Activated CD8-positive, alpha-beta memory T cell treated with anti-CD3 and anti-CD28 coated beads for 48 hours (primary cell): ENCODE results near the gene CPTP.
"Not testable (repeated sequence)": the region's sequence is repeated elsewhere in the genome, so short reads cannot be mapped to it uniquely, and the experiment has no call there.

ENCODE experiments used
- DNase-seq, 3 experiments: peaks; one replicate each; pipeline ENCODE4 v3.0.0-alpha.2; 2020; ENCODE audit warnings: low read depth in 2 of 3, low spot score in 2 of 3

The CPTP gene

DNA sequence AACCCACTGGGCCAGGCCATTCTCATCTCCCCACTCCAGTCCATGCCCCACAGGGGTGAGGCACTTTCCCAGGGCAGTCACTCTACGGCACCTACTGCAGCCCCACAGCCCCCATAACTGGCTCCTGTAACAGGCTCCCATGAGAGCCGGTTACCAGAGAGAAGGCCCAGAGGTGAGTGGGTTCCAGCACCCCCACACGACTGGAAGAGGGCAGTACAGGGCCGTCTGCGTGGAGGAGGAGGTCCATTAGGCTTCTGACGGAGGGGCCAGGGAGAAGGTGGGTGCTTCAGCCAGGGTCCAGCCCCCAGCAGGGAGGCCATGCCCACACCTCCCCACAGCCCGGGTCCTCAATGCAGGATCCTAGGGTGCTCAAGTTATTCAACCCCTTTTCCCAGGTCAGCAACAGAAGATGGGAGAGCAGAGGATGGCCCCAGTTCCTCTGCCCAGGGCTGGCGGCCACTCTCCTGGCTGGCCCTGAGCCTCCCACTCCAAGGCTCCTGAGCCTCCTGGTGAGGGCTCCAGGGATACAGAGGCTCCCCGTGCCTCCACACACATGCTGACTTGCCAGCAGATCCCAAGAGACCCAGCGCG is 18.4 kb upstream of the CPTP start:
- DNase-seq: peak in 1 of 3 experiments; percentile 18

DNA sequence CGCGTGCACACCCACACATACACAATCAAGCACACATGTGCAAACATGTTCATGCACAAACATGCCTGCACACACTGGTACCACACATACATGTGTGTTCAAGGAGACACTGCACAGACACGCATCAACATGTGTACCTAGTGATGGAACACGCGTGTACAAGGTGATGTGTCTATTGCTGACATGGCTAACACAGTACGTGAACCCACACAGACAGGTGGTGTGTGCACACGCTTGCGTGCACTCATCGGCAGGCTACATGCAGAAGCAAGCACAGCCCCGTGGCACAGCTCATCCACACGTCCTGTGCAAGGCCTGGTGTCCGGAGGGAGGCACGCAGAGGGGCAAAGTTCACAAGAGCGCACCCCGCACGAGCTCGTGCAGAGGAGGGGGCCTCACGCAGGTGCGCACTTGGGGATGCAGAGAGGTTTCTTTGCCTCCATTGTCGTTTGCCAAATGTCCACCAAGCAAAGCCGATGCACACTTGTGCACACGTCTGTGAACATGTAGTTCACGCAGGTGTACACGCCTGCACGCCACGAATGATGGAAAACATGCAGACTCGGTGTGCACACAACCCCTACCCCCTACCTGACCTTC is 17.8 kb upstream of the CPTP start:
- DNase-seq: no peak

DNA sequence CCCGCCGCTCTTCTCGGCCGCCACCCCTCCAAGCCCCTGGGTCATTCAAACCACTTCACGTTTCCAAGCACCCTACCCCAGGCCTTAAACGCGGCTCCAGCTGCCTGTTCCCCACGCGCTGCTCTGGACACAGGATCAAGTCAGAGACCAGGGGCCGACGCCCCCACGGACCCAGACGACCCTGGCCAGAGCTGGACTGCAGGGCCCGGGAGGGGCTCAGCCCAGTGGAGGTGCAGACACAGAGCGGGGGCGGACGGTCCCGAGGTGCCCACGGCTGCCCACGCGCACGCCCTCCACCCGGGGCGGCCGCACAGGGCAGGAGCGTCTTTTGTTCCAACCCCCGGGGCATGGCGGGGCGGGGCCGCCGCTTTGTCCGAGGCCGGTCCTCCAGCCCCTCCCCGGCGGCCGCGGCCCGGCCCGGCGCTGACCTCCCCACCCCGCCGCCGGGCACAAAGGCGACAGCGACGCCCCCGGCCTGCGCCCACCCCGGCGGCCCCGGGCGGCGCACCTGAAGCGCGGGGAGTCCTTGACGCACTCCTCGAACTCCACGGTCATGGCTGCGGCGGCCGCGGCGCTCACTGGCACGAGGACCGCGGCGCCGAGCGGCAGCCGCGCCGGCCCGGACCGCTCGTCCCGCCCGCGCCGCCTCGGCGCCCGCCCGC is 17.2 kb upstream of the CPTP start:
- no peak for DNase-seq

DNA sequence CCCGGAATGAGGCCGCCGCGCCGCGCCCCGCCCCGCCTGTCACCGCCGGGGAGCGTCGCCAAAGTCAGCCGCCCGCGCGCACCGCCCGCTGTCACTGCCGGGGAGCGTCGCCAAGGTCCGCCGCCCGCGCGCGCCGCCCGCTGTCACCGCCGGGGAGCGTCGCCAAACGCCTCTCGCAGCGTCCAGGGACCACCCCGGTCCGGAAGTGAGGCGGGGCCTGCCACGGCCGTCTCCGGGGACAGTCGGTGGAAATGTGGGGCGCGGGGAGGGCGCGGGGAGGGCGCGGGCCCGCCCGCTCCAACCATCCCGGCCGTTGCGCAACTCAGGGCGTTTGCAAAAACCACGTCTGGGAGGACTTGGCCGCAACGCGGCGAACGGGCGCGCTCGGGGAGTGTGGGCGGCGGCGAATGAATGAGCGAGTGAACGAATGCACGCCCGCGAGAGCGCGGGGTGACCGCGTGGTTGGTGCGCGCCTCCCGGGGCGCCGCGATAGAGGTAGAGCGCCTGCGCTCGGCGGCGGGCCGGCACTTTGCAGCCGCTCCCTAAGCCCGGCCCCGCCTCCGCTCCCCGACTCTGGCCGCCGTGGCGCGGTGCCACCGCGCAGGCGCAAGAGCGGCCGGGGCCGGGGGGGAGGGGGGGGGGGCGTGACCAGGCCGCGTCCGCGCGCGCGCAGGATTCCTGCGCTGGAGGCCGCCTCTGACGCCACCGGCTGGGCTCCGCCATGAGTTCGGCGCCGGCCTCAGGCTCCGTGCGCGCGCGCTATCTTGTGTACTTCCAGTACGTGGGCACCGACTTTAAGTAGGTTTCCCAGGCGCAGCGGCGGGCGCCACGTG is 16.5 kb upstream of the CPTP start, which contains the start of the genes ACAP3 and PUSL1:
TSS of gene ACAP3 (minus strand) at position 8 of the 833 bp plus-strand sequence. CDS start 115 bp downstream, outside the sequence.
TSS of gene PUSL1 (plus strand) at position 675 of the 833 bp plus-strand sequence. CDS start at position 722, 47 bp downstream.
- DNase-seq: peak; percentile 68 to 86 (median 81)

DNA sequence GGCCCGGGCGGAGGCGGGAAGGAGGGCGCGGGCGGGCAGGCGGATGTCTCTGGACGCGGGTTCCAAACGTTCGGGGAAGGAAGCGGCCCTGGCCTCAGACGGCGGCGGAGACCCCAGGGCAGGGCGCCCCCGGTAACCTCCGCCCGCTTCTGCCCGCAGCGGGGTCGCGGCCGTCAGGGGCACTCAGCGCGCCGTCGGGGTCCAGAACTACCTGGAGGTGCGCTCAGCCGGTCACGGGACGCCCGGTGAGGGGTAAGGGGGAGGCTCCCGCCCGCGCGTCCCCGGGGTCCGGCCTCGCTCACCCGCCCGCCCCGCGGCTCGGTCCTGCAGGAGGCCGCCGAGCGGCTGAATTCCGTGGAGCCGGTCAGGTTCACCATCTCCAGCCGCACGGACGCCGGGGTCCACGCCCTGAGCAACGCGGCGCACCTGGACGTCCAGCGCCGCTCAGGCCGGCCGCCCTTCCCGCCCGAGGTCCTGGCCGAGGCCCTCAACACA is 15.8 kb upstream of the CPTP start:
- DNase-seq: no peak

DNA sequence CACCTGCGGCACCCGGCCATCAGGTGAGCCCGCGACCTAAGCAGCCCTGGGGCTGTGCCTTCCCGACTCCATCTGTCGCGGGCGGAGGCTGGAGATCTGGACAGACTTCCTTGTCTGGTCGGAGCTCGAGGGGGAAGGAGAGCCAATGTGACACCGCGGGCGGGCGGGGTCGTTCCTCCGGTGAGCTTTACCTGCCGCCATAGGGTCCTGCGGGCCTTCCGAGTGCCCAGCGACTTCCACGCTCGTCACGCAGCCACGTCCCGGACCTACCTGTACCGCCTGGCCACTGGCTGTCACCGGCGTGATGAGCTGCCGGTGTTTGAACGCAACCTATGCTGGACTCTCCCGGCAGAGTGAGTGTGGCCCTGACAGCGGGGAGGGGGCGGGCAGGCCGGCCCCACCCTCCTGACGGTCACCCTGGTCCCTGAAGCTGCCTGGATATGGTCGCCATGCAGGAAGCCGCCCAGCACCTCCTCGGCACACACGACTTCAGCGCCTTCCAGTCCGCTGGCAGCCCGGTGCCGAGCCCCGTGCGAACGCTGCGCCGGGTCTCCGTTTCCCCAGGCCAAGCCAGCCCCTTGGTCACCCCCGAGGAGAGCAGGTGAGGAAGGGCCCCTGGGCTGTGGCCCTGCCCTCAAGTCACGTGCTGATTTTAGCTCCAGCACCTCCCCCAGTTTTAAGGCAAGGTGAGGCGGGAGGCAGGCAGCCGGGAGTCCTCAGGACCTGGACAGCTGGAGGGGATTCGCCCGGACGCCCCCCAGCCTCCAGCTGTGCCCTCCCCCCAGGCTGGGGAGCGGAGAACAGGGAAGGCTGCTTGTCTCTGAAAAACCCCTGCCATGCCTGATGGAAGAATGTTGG is 15.1 kb upstream of the CPTP start:
- no peak for DNase-seq

DNA sequence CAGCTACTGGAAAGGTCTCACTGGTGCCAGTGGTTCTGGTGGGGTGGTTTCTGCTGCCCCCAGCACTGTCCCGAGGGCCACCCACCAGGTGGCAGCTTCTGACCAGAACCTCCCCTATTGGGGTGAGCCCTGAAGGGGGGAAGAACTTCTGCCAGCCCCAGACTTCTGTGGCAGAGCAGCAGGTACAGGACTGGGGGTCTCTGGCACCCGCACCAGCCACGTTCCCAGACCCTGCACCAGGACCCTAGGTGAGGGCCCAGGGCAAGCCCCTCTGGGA is 14.6 kb upstream of the CPTP start:
- no peak for DNase-seq

DNA sequence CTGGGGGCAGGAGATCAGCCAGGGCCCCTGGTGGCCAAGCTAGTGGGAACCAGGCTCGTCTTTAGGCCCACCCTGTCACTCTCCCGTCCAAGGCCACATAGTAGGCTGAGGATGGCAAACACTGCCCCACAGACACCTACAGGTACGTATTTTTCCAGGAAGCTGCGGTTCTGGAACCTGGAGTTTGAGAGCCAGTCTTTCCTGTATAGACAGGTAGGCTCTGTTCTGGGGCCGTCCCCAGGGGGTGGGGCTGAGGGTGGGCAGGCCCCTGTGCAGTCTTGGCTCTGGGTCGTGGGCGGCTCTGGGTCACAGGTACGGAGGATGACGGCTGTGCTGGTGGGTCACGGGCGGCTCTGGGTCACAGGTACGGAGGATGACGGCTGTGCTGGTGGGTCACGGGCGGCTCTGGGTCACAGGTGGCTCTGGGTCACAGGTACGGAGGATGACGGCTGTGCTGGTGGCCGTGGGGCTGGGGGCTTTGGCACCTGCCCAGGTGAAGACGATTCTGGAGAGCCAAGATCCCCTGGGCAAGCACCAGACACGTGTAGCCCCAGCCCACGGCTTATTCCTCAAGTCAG is 14.0 kb upstream of the CPTP start:
- no peak for DNase-seq

DNA sequence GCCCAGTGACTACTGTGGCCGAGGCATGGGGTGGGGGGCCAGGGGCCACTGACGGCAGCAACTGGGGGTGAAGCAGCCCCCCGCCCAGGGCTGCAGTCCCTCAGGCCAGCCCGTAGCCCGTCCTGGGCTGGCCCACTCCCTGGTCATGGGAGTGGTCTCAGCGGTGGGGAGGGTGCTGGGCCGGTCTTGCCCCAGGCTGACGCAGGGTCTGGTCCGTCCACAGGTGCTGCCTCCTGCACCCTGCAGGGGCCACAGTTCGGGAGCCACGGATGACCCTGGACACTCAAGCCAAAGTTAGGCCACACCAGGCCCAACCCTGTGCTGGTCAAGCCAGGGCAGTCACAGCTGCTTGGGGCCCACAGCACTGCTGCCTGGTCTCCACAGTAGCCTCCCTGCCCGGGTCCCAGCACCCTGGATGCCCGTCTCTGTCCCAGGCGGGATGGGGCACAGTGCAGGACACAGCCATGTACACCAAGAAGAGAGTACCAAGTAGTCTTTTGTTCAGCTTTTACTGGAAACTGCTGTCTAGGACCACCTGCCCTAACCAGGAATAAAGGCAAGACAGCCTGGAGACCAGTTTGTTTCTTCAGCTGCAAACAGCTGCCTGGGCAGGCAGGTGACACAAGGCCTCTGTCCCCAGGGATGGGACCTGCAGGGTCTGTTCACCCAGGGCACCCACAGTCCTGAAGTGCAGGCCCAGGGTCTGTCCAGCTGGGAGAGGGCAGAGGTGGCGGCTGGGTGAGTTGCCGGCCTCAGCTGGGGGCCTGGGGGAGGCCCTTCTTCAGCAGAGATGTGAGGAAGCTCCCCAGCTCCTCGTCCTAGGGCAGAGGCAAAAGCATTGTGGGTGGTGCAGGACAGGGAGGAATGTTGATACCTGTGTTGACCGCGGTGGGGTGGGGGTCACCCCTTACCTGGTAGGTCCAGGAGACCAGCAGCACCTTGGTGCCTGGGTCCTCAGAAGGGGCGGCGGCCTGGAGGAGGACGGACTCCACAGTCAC is 13.2 kb upstream of the CPTP start:
- DNase-seq: no peak

DNA sequence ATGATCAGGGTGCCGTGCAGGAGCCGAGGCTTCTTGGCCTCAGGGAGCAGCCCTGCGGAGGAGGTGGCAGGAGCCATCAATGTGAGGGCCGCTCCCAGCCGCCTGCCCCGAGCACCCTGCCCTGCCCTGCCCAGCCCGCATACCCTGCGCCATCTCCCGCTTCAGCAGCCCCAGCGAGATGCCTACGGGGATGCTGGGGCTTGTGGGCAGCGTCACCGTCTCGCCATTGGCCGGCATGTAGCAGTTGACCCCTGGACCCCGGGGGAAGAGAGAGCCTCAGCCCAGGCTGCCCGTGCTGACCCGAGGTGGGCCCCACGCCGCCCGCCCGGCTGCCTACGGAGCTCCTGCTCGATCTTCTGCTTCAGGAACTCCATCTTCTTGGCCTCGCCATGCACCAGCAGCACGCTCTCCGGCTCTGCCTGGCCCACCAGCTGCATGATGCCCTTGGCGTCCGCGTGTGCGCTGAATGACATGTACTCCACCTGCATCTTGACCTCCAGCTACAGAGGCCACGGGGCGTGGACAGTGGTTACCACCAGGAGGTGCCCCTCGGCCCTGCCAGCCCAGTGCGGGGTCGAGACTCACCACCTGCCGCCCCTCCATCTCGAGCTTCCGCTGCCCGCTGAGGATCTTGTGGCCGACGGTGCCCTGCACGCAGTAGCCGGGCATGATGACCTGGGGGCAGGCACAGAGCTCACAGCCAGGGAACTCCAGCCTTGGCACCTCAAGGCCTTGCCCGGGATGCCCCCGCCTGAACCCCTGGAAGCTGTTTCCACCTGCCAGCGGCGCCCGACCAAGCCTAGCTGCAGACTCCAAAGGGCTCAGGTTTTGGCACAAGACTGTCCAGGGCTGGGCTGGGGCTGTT is 11.9 kb upstream of the CPTP start:
- DNase-seq: no peak

DNA sequence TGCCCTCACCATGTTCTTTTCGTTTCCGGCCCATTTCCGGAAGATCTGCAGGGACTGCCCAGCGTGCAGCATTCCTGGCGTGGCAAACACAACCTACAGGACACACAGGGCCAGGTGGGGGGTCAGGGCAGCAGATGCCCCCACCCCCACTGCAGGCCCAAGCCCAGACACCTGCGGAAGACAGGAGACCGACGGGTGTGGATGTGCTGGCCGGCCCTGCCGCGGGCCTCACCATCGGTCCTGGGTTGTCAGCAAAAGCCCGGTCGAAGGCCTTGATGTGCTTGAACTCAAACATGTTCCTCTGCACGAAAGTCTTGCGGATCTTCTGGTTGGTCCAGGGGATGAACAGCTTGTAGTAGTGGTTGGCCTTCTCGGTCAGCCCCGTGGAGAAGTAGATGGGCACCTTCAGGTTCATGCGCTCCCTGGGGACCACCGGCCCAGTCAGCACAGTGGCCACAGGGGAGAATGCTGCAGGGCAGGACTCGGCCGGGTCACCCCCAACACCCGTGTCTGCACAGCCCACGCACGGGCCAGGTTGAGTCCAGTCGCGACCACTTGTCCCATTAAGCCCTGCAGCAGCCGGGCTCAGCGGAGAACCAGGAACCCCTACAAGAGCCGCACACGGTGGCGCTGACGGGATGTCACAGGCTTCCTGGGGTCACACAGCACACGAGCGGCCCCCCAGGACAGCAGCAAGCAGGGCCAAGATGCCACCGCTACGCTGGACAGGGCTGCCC is 10.9 kb upstream of the CPTP start:
- DNase-seq: no peak

DNA sequence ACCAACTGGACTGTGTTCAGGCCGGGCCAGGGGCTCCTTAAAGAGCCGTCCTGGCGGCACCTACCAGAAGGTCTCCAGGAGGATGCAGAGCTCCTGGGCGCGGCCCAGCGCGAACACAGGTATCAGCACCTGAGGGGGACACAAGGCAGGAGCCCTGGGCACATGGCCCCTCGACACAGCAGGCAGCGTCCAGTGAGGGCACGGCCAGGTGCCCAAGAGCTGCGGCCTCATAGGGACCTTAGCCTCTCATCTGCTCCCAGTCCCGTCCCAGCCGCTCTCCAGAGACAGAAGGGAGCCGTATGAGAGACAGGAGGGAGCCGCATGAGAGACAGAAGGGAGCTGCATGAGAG is 10.4 kb upstream of the CPTP start:
- no peak for DNase-seq

DNA sequence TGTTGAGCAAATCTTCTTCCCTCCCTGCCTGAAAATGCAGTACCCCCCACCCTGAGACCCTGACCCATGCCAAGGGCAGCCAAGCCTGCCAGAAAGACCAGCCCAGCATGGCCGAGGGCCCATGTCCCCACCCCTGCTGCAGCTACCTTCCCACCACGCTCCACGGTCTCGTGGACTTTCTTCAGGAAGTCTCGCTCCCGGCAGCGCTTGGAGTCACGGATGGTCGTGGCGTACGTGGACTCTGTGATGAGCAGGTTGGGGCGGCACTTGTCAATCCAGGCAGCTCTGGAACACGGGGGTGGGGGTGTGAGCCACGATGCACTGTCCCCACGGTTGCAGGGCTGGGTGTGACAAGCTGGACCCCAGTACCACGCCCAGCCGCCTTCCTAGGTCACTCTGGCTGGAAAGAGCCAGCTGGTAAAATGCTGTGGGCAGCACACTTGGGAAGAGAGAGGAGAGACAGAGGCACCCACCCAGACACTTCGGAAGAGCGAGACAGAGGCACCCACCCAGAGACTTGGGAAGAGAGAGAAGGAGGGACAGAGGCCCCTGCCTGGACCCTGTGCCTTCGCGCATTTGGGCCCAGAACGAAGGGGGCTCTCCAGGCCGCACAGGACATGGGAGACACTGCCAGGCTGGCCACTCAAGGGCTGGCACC is 9.8 kb upstream of the CPTP start:
- DNase-seq: no peak

DNA sequence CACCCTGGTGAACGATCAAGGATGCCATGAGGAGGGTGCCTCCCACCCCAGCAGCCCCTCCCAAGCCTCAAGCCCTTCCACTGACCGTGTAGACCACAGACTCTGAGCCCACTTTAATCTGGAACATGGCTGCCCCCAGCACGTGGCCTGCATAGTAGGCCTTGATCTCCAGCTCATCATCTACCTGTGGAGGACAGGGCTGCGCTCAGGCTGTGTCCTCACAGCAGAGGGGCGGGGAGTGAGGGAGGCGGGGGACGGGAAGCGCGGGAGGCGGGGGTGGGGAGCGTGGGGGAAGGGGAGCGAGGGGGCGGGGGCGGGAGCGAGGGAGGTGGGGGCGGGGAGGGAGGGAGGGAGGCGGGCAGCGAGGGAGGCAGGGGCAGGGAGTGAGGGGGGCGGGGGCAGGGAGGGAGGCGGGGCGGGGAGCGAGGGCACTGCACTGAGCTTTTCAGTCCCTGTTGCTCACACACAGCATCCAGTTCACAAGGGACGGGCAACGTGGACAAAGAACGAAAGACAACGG is 9.1 kb upstream of the CPTP start:
- DNase-seq: no peak

DNA sequence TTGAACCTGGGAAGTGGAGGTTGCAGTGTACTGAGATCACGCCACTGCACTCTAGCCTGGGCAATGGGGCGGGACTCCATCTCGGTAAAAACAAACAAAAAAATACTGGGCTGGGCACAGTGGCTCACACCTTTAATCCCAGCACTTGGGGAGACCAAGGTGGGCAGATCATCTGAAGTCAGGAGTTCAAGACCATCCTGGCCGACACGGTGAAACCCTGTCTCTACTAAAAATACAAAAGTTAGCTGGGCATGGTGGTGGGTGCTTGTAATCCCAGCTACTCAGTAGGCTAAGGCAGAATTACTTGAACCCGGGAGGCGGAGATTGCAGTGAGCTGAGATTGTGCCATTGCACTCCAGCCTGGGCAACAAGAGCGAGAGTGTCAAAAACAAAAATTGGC is 8.4 kb upstream of the CPTP start:
- DNase-seq: not testable (repeated sequence)

DNA sequence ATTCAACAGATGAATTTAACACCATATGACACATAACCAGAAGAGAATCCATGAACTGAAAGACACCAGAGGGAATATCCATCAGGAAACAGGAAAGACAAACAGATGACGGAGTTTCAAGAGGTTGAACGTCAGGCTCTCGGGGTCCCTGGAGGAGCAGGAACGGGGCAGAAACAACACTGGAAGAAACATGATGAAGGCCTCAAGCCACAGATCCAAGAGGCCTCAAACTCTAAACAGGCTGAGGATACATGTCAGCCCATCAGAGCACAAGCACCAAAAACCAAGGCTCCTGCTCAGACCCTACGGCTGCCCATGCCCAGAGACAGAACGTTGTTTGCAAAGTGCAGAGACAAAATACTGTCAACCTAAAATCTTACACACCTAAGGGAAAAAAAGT is 7.2 kb upstream of the CPTP start:
- no peak for DNase-seq

DNA sequence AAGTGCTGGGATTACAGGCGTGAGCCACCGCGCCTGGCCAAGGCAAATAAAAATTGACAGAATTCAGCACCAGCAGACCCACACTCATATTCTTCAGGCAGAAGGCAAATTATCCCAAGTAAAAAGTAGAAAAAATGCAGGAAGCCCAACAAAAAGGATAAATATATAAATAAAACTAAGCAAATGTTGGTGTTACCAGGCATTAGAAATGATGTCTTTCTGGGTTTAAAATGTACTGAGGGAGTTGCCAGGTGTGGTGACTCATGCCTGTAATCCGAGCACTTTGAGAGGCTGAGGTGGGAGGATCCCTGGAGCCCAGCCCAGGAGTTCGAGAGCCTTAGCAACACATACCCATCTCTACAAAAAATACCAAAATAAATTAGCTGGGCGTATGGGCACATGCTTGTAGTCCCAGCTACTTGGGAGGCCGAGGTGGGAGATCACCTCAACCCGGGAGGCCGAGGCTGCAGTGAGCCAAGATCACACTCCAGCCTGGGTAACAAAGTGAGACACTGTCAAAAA is 6.4 kb upstream of the CPTP start:
- no peak for DNase-seq
